ENCODE data around the gene TEAD2. TPM values are rescaled to one million over a fixed set of nuclear protein-coding genes. Genes with fewer than 3 reads are reported as not detected.

Gene TEAD2
- total RNA-seq, 8 experiments from 2014 or later: 6.0 to 78.1 (median 14.2) TPM

DNA sequence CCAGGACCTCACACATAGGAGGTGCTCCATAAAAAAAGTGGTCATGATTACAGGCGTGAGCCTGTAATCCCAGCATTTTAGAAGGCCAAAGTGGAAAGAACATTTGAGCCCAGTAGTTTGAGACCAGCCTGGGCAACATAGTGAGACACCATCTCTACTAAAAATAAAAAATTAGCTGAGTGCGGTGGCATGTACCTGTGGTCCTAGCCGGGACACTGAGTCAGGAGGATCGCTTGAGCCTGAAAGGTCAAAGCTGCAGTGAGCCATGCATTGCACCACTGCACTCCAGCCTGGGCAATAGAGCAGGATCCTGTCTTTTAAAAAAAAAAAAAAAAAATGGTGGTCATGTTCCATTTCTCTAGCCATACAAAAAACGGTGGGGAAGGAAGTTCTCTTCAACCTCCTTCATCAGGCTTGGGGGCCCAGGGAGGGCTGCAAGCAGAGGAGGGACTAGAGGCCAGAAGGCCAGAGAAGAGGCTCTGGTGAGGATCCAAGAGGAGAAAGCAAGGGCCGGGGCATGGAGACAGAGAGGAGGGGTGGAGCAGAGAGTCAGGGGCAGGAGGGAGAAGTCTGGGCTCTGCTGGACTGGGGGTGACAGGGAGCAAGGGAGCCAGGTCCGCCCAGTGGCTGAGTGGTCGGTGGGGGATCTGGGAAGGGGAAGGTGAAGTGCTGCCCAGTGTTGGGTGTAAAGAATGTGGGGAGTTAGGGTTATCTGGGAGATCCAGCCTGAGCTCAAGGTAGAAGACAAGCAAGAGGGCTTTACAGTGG lies 34.7 kb upstream of the TEAD2 start:
- H3K4me3 ChIP-seq: no peak overlapping the region
- peaks cover 8% of the 10 kb centered on the region in 2 donors for H3K4me1 ChIP-seq (replicated peaks in 1 of 2)
- 7 to 91% (median 70%) methylated on average over 1 to 5 of the region's 8 CpGs; no CpG with 5 or more reads in 2 of the 10 experiments for WGBS, 10 experiments
- in situ Hi-C loops (cut with MboI; ENCODE audit: low pct_unique_long_range_greater_than_20kb in 2 of 9, low sequenced_read_pairs in 9 of 9, unreplicated experiment in 9 of 9): loop anchor here in 3 of 9 experiments (10.0 to 25.0 kb wide), 2 partner anchors 48 to 140 kb away; partner anchors contain the start of genes SLC17A7 (in 2 of the 3) and RCN3 (in 1 of the 3)
- no peak overlapping the region for H3K27ac ChIP-seq
- no peak for ATAC-seq (replicated peaks in 6 of 8)

DNA sequence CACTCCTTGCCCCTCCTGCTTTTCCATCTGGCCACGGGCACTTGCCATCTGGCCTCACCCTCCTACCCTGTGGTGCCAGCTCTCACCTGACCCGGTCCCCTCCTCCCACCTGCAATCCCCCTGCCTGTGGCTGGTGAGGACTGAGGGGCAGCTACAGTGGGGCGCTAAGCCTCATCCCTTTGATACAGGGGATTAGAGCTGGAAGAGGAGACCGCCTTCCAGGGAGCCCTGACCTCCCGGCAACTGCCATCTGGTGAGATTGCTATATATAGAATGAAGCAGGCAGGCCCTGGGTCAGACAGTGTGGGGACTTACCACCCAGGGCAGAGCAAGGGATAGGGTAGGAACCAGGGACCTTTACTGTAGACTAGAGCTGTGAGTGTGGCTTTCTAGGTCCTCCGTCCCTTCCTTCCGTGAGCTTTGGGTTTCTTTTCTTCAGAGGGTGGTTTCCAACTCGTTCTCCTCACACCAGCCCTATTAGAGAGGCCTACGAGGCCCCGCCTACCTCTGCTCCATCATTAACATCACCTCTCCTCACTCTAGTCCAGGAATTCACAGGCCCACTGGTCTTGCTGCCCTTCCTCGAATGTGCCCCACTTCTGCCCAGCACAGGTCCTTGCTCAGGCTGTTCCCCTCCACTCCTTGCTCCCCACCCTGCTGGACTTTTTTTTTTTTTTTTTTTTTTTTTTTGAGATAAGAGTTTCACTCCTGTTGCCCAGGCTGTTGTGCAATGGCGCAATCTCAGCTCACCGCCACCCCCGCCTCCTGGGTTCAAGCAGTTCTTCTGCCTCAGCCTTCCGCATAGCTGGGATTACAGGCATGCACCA lies 33.6 kb upstream of the TEAD2 start:
- WGBS, 10 experiments: 48 to 77% (median 69%) methylated on average over 3 to 9 of the region's 15 CpGs; no CpG with 5 or more reads in 4 of the 10 experiments
- peaks cover 8% of the 10 kb centered on the region in 2 donors for H3K4me1 ChIP-seq (replicated peaks in 1 of 2)
- H3K4me3 ChIP-seq: no peak overlapping the region
- no peak for ATAC-seq (replicated peaks in 6 of 8)
- no peak overlapping the region for H3K27ac ChIP-seq
- in situ Hi-C loops (cut with MboI; ENCODE audit: low pct_unique_long_range_greater_than_20kb in 2 of 9, low sequenced_read_pairs in 9 of 9, unreplicated experiment in 9 of 9): loop anchor here in 3 of 9 experiments (10.0 to 25.0 kb wide), 2 partner anchors 49 to 142 kb away; partner anchors contain the start of genes SLC17A7 (in 2 of the 3) and RCN3 (in 1 of the 3)

DNA sequence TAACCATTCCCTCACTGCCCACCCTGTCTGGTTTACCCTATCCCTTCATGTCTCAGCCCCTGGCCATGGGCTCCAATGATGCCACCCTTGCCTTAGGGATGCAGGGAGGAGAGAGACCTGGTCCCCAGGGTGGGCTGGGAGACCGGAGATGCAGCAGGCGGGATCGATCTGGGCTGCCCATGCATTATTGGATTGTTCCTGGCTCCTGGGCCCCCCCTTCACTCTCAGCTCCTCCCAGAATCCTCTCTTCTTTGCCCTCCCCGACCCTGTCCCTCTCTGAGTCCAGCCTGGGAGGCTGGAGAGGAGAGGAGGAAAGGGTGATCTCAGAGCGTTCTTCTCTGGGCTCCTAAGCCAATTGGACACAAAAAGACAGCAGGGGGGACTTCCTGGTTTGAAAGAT lies 31.7 kb upstream of the TEAD2 start:
- peak in 5 of 8 experiments; percentile 17 to 52 (median 24) for ATAC-seq (replicated peaks in 6 of 8)
- Histone ChIP-seq H3K4me3 (no peak overlapping the region), H3K27ac (no peak overlapping the region), H3K4me1 (replicated peaks in 1 of 2) (peaks cover 8% of the 10 kb centered on the region in 2 donors)
- in situ Hi-C loops (cut with MboI; ENCODE audit: low pct_unique_long_range_greater_than_20kb in 2 of 9, low sequenced_read_pairs in 9 of 9, unreplicated experiment in 9 of 9): loop anchor here in 3 of 9 experiments (10.0 to 25.0 kb wide), 2 partner anchors 51 to 143 kb away; partner anchors contain the start of genes SLC17A7 (in 2 of the 3) and RCN3 (in 1 of the 3)
- WGBS, 10 experiments: 0% methylated on average over 1 of the region's 5 CpGs; no CpG with 5 or more reads in 9 of the 10 experiments

DNA sequence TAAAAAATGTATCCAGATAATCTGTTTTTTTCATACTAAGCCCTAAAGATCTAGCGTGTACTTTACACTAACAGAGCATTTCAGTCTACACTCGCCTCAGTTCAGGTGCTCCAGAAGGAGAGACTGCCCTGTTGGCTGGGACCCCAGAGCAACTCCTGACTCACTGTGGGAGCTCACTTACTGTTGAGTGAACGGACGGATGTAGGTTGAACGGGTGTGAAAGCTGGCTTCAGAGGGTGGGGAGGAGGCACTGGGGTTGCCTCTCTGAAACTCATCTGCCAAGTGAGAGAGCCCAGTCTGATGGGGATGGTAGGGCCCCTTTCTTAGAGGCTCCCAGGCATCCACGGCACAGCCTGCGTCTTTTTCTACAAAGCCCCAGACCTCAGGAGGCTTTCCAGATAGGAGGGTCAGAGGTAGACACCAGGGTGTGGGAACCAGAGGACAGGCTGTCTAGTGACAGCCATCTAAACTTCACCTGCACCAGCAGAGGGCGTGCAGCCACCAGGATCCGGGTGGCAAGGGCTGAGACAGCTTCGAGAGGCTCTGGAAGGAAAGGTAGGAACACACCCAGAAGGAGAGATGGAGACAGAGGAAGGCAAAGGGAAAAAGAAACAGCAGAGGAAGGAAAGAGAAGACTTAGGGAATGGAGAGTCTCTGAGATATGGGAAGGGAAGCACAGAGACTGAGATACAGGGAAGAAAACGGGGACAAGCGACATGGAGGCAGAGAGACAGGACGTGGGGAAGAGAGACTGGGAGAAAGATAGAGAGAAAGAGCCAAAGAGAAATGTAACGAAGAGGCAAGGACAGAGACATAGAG lies 29.6 kb upstream of the TEAD2 start:
- 4 to 80% (median 43%) methylated on average over 1 to 9 of the region's 14 CpGs; no CpG with 5 or more reads in 1 of the 10 experiments for WGBS, 10 experiments
- no peak overlapping the region for H3K4me3 ChIP-seq
- in situ Hi-C loops (cut with MboI; ENCODE audit: low pct_unique_long_range_greater_than_20kb in 2 of 9, low sequenced_read_pairs in 9 of 9, unreplicated experiment in 9 of 9): loop anchor here in 3 of 9 experiments (10.0 to 25.0 kb wide), 2 partner anchors 53 to 146 kb away; partner anchors contain the start of genes SLC17A7 (in 2 of the 3) and RCN3 (in 1 of the 3)
- ATAC-seq (replicated peaks in 6 of 8): peak; percentile 90 to 98 (median 96)
- H3K4me1 ChIP-seq (replicated peaks in 1 of 2): peaks cover 8% of the 10 kb centered on the region in 2 donors
- no peak overlapping the region for H3K27ac ChIP-seq

DNA sequence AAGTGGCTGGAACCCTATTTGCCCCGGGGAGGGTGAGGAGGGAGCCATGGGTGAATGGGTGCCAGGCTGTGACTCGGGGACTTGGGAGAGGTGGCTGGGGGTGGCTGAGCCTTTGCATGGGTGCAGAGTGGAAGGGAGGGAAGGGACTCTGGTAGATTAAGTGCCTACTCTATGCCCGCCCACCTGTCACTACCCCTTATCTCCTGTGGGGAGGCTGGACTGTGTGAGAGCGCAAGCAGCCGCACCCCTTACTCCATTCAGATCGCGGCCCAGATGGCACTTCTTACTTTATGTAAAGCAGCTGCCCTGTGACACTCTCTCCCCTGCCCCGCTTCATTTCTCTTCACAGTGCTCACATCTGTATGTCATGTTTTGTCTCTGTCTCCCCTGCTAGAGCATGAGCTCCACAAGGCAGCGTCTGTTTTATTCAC lies 28.7 kb upstream of the TEAD2 start:
- H3K4me3 ChIP-seq: no peak overlapping the region
- peak in 1 of 8 experiments; percentile 11 for ATAC-seq (replicated peaks in 6 of 8)
- in situ Hi-C loops (cut with MboI; ENCODE audit: low pct_unique_long_range_greater_than_20kb in 2 of 9, low sequenced_read_pairs in 9 of 9, unreplicated experiment in 9 of 9): loop anchor here in 3 of 9 experiments (10.0 to 25.0 kb wide), 2 partner anchors 54 to 146 kb away; partner anchors contain the start of genes SLC17A7 (in 2 of the 3) and RCN3 (in 1 of the 3)
- peaks cover 8% of the 10 kb centered on the region in 2 donors for H3K4me1 ChIP-seq (replicated peaks in 1 of 2)
- 0 to 33% (median 10%) methylated on average over 1 to 6 of the region's 9 CpGs; no CpG with 5 or more reads in 4 of the 10 experiments for WGBS, 10 experiments
- H3K27ac ChIP-seq: no peak overlapping the region

DNA sequence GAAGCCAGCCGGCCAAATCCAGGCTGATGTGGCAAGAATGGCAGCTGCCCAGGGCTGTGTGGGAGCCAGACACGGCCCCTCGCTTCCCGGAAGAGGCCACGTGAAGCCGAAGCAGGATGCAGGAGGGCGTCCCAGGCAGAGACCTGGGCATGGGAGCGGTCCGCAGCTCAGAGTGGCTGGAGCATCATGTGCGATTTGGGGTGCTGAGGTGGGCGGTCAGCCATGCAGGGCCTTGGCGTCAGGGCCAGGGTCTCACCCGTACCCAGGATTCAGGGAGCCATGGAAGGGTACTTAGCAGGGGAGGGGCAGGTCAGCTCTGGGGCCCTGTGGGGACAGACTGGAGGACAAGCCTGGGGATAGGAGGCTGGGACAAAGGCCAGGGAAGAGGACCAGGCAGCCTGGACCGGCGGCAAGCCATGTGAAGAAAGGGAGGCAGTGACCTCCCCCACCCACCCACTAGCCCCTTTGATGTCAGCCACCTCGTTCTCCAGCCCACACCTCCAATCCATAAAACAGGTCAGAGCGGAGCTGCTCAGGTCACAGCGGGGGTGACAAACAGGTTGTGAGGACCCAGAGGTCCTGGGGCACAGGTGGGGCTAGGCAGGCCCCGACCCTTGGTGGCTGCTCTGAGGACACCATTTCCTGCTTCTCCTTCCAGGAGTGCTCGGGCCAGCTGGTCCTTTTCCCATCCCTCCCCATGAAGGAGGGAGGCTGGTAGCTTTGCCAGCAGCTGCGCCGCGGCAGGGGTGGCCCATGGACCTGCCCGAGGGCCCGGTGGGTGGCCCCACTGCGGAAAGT lies 28.1 kb upstream of the TEAD2 start:
- Histone ChIP-seq H3K4me1 (replicated peaks in 1 of 2) (peaks cover 8% of the 10 kb centered on the region in 2 donors), H3K4me3 (no peak overlapping the region), H3K27ac (no peak overlapping the region)
- 43 to 73% methylated on average over 1 to 6 of the region's 26 CpGs; no CpG with 5 or more reads in 8 of the 10 experiments for WGBS, 10 experiments
- ATAC-seq (replicated peaks in 6 of 8): no peak
- in situ Hi-C loops (cut with MboI; ENCODE audit: low pct_unique_long_range_greater_than_20kb in 2 of 9, low sequenced_read_pairs in 9 of 9, unreplicated experiment in 9 of 9): loop anchor here in 3 of 9 experiments (10.0 to 25.0 kb wide), 2 partner anchors 54 to 147 kb away; partner anchors contain the start of genes SLC17A7 (in 2 of the 3) and RCN3 (in 1 of the 3)

DNA sequence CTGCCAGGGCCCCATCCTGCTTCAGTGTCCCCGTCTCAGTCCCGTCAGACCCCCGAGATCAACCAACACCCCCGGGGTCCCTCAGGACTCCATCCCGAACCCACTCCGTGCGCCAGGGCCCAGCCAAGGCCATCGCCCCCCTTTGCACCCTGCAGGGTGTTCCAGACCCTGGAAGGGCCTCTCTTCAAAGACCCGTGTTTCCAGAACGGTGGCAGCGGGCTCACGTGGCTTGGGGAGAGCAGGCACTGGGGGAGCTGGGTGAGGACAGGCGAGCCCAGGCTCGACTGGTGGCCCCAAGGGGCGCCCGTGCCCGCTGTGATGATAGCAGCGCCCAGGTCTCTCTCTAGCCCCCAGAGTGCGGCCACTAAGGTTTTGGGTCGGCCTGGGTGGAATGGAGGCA lies 27.2 kb upstream of the TEAD2 start:
- H3K27ac ChIP-seq: no peak overlapping the region
- H3K4me3 ChIP-seq: no peak overlapping the region
- in situ Hi-C loops (cut with MboI; ENCODE audit: low pct_unique_long_range_greater_than_20kb in 2 of 9, low sequenced_read_pairs in 9 of 9, unreplicated experiment in 9 of 9): loop anchor here in 1 of 9 experiments (25.0 kb wide), 1 partner anchor 148 kb away; the partner anchor contains the start of gene RCN3
- WGBS, 10 experiments: 40 to 100% (median 92%) methylated on average over 1 to 4 of the region's 20 CpGs; no CpG with 5 or more reads in 7 of the 10 experiments
- no peak for ATAC-seq (replicated peaks in 6 of 8)
- peaks cover 8% of the 10 kb centered on the region in 2 donors for H3K4me1 ChIP-seq (replicated peaks in 1 of 2)

DNA sequence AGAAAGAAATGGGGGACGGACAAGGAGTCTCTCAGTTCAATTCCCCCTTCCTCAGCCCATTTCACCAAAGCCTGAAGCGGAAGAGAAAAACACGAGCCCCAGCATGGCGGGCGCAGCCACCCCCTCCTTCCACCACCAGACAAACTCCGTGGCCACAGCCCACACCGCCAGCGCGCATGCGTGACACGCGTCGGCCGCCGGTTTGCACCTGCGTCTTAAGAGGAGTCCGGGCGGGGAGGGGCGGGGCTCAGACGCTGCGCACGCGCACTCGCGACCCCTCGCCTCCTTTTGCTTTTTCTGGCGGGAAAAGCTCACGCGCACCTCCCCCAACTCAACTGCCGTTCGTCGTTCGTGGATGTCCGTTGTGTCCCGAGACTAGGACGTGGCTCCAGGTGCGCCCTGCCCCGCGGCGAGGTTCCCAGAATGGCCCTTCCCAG lies 25.7 kb upstream of the TEAD2 start, which contains the start of gene KASH5:
KASH5 (plus strand) TSS at position 314 of the 437 bp plus-strand sequence. CDS start 2,635 bp downstream, outside the sequence.
- H3K4me3 ChIP-seq: no peak within 1 kb of the TSS
- in situ Hi-C loops (cut with MboI; ENCODE audit: low pct_unique_long_range_greater_than_20kb in 2 of 9, low sequenced_read_pairs in 9 of 9, unreplicated experiment in 9 of 9): loop anchor here in 1 of 9 experiments (25.0 kb wide), 1 partner anchor 149 kb away; the partner anchor contains the start of gene RCN3
- WGBS, 10 experiments: 41 to 80% (median 67%) methylated on average over 1 to 10 of the region's 40 CpGs; no CpG with 5 or more reads in 7 of the 10 experiments
- H3K4me1 ChIP-seq (replicated peaks in 1 of 2): peaks cover 0 to 4% of the 10 kb centered on the region in 2 donors
- no peak within 1 kb of the TSS for H3K27ac ChIP-seq
- ATAC-seq (replicated peaks in 6 of 8): peak in 1 of 8 experiments; percentile 50

DNA sequence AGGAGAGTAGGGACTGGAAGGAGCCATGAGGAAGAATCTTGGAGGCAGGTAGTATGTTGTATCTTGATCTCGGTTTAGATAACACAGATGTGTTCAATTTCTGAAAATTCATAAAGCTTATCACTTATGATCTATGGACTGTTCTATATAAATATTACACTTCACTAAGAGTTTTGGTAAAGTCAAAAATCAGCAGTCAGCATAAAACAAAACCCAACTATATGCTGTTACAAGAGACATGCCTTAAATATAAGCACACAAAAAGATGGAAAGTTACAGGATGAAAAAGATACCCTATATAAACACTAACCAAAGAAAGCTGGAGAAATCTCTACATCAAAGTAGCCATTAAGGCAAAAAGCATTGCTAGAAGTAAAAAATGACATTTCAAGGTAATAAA lies 21.4 kb upstream of the TEAD2 start:
- H3K27ac ChIP-seq: no peak overlapping the region
- in situ Hi-C loops (cut with MboI; ENCODE audit: low pct_unique_long_range_greater_than_20kb in 2 of 9, low sequenced_read_pairs in 9 of 9, unreplicated experiment in 9 of 9): loop anchor here in 1 of 9 experiments (25.0 kb wide), 1 partner anchor 154 kb away; the partner anchor contains the start of gene RCN3
- ATAC-seq (replicated peaks in 6 of 8): no peak
- 0 to 89% (median 72%) methylated on average over 1 of the region's 1 CpG; no CpG with 5 or more reads in 2 of the 10 experiments for WGBS, 10 experiments
- H3K4me1 ChIP-seq (replicated peaks in 1 of 2): no peaks in the 10 kb centered on the region
- no peak overlapping the region for H3K4me3 ChIP-seq

DNA sequence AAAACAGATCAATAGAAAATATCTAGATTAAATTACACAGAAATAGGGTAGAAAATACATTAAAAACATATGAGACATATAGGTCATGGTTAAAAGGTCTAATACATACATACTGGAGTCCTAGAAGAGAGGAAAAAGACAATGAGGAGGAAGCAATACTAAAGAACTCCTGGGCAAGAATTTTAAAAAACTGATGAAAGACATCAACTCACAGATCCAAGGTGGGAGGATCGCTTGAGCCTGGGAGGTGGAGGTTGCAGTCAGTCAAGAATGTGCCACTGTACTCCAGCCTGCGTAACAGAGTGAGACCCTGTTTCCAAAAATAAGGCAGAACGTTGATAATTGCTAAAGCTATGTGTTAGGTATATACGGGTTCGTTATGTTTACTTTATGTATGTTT lies 20.4 kb upstream of the TEAD2 start:
- no peak for ATAC-seq (replicated peaks in 6 of 8)
- WGBS, 10 experiments: 29 to 93% (median 67%) methylated on average over 1 to 5 of the region's 5 CpGs
- Histone ChIP-seq H3K4me1 (replicated peaks in 1 of 2) (no peaks in the 10 kb centered on the region), H3K27ac (no peak overlapping the region), H3K4me3 (no peak overlapping the region)
- in situ Hi-C loops (cut with MboI; ENCODE audit: low pct_unique_long_range_greater_than_20kb in 2 of 9, low sequenced_read_pairs in 9 of 9, unreplicated experiment in 9 of 9): loop anchor here in 1 of 9 experiments (25.0 kb wide), 1 partner anchor 155 kb away; the partner anchor contains the start of gene RCN3

DNA sequence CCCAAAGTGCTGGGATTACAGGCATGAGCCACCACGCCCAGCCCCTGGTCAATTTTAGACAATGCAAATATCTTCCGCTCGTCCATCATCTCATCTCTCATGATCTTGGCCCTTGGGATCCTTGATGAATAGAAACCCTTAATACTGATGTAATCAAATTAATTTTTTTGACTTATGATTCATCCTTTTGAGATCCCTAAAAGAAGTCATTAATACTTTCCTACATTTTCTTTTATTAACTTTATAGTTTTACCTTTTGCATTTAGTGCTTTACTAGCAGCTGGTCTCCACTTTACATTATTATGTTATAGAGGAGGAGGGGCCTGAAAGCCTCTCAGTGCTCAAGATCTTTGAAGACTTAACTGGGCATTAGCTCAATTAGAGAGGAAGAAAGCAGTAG lies 18.2 kb upstream of the TEAD2 start:
- Histone ChIP-seq H3K4me1 (replicated peaks in 1 of 2) (no peaks in the 10 kb centered on the region), H3K4me3 (no peak overlapping the region), H3K27ac (no peak overlapping the region)
- in situ Hi-C loops (cut with MboI; ENCODE audit: low pct_unique_long_range_greater_than_20kb in 2 of 9, low sequenced_read_pairs in 9 of 9, unreplicated experiment in 9 of 9): loop anchor here in 1 of 9 experiments (25.0 kb wide), 1 partner anchor 157 kb away; the partner anchor contains the start of gene RCN3
- WGBS, 10 experiments: 14 to 100% (median 76%) methylated on average over 1 to 3 of the region's 3 CpGs
- ATAC-seq (replicated peaks in 6 of 8): no peak

All from motor neuron (in vitro differentiated cells).